Superior temporal gyrus (tissue), 1 donor: ENCODE measurements around the gene KYAT1.
A peak's percentile ranks its signal among the peaks of the same experiment; 100 is the strongest.
"Not testable (repeated sequence)": the region's sequence is repeated elsewhere in the genome, so short reads cannot be mapped to it uniquely, and the experiment has no call there.

Source experiments
- DNase-seq: peaks from one replicate; pipeline ENCODE4 v3.0.0-alpha.2; 2016; ENCODE audit errors: extremely low spot score

Gene KYAT1

DNA sequence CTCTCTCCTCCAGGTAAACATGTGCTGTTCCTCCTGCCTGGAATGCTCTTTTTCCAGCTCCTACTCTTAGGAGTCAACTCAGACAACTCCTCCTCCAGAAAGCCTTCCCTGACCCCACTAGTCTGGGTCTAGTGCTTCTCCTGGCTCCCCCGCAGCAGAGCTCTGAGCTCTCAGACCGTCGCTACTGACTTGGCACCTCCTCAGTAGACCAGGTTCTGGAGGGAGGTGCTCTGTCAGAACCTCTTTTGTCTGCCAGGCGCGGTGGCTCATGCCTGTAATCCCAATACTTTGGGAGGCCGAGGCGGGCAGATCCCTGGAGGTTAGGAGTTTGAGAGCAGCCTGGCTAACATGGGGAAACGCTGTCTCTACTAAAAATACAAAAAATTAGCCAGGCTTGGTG, 3.6 kb upstream of the KYAT1 start:
- DNase-seq, result no peak

DNA sequence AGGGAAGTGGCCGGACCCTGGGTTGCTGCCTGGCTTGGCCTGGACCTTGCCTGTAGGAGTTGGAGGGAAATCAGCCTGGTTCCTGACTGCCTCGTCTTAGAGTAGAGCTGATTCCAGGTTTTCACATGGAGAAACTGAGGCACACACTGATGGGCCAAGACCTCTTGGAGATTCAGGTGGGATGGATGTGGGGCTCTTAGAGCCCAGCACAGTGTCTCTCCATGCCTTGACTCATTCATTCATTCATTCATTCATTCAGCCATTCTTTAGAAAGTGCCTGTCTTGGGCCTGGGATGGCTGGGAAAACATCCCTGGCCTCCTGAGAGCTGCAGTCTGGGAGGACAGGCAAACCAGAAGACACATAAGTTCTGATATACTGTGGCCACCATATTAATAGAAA, 2.4 kb upstream of the KYAT1 start:
- no peak for DNase-seq

GRCh38 chr9:128882677-128883603, 1.2 kb upstream of the KYAT1 start:
- peak; percentile 8 for DNase-seq

GRCh38 chr9:128877852-128878251, 3.9 kb downstream of the KYAT1 start:
- peak; percentile 10 for DNase-seq

DNA sequence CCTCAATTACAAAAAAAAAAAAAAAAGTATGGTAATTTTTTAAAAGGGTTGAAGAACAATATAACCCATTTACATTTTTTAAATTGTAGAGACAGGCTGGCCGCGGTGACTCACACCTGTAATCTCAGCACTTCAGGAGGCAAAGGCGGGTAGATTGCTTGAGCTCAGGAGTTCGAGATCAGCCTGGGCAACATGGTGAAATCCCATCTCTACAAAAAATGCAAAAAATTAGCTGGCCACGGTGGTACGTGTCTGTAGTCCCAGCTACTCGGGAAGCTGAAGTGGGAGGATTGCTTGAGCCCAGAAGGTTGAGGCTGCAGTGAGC, 10.8 kb downstream of the KYAT1 start:
- not testable (repeated sequence) for DNase-seq

GRCh38 chr9:128870128-128870940, 11.4 kb downstream of the KYAT1 start:
- no peak for DNase-seq

DNA sequence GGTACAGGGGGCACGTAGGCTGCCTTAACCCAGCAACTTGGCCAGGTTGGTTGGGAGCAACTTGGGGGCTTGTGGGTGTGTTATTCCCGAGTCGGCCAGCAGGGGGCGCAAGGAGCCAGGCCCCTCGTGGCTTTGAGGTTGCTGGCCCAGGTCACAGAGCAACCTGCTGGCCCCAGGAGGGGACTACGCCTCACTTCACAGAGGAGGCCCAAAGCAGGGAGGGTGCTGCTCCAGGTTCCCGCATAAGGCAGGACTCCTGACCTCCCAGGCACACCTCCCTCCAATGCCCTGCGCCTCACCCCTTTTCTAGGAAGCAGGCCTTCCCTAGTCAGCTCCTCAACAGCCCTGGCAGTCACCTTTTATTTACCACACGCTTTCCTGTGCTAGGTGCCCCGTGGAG, 18.1 kb downstream of the KYAT1 start:
- peak; percentile 73 for DNase-seq

GRCh38 chr9:128862401-128862851, 19.3 kb downstream of the KYAT1 start:
- DNase-seq, result no peak

DNA sequence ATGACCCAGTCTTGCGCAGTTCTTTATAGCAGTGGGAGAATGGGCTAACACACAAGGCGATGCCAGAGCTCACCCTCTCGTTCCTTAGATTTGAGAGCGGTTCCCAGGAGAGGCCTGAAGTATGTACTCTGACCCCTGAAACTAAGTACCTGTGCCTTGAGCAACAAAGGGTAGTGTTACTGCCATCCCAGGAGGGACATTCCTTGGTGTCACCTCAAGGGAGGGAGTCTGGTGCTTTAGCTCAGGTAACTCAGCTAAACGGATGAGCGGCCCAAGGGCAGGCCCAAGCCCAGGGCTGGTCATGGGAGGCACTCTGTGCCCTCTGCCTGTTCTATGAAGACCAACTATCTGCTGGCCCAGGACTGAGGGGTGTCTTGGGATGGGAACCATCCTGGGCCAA, 20.2 kb downstream of the KYAT1 start:
- DNase-seq, result no peak

- DNase-seq, result peak; percentile 69
These were observed 20.8 kb downstream of the KYAT1 start for GRCh38 chr9:128860937-128861336.

DNA sequence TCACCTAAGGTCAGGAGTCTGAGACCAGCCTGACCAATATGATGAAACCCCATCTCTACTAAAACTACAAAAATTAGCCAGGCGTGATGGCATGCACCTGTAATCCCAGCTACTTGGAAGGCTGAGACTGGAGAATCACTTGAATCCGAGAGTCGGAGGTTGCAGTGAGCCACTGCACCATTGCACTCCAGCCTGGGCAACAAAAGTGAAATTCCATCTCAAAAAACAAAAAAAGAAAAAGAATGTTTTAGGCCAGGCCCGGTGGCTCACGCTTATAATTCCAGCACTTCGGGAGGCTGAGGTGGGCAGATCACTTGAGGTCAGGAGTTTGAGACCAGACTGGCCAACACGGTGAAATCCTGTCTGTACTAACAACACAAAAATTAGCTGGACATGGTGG, 23.3 kb downstream of the KYAT1 start:
- not testable (repeated sequence) for DNase-seq

- DNase-seq, result not testable (repeated sequence)
These were observed 27.3 kb downstream of the KYAT1 start for GRCh38 chr9:128854454-128854853.

GRCh38 chr9:128852646-128853045, 29.1 kb downstream of the KYAT1 start:
- DNase-seq, result not testable (repeated sequence)

GRCh38 chr9:128851779-128852600, 29.8 kb downstream of the KYAT1 start:
- DNase-seq, result peak; percentile 85

GRCh38 chr9:128851024-128851423, 30.7 kb downstream of the KYAT1 start:
- DNase-seq, result not testable (repeated sequence)

DNA sequence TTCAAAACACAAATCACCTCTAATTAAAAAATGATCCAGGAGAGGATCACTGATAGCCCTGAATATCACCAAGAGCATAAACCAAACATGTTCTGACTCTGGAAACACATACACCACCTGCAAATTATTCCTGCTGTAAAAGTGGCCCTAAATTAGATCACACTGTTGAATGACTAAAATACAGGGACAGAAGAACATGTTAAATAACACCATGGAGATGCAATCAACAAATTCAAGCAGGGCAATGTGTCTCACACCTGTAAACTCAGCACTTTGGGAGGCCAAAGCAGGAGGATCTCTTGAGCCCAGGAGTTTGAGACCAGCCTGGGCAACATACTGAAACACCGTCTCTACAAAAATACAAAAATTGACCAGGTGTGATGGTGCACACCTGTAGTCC, 33.9 kb downstream of the KYAT1 start:
- DNase-seq, result no peak

DNA sequence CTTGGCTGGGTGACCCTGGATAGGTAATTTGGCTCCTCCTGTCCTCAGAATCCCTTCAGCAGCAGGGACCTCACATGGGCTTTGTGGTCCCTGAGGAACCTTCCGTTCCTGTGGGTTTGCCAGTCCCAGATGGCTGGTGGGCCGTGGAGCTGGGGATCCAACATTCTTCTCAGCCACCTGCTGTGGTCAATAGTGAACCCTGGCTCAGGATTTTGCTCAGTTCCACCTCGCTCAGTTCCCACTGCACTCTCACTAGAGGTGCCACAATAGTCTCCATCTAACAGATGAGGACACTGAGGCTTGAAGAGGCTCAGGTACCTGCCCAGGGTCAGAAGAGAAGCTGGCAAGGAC, 35.1 kb downstream of the KYAT1 start:
- no peak for DNase-seq

GRCh38 chr9:128845186-128845931, 36.4 kb downstream of the KYAT1 start:
- DNase-seq, result no peak

DNA sequence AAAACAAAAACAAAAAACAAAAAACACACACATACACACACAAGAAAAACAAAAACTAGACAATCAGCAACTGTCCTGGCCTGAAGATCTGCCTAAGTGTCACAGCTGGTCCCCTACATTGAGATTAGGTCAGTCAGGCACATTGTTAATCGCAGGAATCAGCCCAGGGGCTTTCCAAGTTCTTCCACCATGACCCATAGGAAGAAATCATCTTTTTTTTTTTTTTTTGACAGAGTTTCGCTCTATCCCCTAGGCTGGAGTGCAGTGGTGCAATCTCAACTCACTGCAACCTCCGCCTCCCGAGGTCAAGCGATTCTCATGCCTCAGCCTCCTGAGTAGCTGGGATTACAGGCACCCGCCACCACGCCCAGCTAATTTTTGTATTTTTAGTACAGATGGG, 38.6 kb downstream of the KYAT1 start:
- DNase-seq, result not testable (repeated sequence)

DNA sequence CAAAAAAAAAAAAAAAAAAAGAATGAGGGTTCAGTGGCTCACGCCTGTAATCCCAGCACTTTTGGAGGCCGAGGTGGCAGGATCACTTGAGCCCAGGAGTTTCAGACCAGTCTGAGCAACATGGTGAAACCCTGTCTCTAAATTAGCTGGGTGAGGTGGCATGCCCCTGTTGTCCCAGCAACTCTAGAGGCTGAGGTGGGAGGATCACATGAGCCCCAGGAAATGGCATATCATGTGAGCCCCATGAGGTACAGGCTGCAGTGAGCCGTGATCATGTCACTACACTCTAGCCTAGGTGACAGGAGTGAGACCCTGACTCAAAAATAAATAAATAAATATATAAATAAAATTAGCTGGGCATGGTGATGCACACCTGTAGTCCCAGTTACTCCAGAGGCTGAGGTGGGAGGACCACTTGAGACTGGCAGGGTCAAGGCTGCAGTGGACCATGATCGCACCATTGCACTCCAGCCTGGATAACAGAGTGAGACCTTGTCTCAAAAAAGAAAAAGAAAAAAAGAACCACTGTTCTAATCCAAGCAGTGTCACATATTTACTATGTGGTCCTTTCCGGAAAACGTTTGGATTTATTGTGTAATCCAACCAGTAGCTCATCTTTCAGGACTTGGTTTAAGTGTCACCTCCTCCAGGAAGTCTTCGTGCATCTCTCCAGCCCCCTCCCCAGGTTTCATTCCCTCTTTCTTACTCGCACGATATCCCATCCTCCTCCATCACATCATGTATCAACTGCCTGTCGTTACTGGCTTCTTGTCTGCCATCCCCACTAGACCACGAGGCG, 39.9 kb downstream of the KYAT1 start:
- DNase-seq, result no peak
